Cardiac fibroblast (primary cell): Measurements from ENCODE around the gene UQCC3.

Experiments used
- DNase-seq, 2 donors: peaks; one replicate each; pipeline versions ENCODE4 v3.0.0 to v3.0.0-alpha.2; 2010; ENCODE audit warnings: low read depth in 2 of 2
- H3K4me3 ChIP-seq, 2 donors: replicated peaks in 1 of 2; 1 replicate in 1 of 2; 2 replicates in 1 of 2; pipeline ENCODE4 v1.5.1; 2011; ENCODE audit warnings: low read depth in 2 of 2, low read length in 2 of 2, mild to moderate bottlenecking in 2 of 2, moderate library complexity in 1 of 2
- CTCF ChIP-seq: IDR thresholded peaks from one replicate; pipeline ENCODE4 v1.5.1; 2011; ENCODE audit warnings: low read depth, mild to moderate bottlenecking, low read length, inconsistent platforms

Gene UQCC3

DNA sequence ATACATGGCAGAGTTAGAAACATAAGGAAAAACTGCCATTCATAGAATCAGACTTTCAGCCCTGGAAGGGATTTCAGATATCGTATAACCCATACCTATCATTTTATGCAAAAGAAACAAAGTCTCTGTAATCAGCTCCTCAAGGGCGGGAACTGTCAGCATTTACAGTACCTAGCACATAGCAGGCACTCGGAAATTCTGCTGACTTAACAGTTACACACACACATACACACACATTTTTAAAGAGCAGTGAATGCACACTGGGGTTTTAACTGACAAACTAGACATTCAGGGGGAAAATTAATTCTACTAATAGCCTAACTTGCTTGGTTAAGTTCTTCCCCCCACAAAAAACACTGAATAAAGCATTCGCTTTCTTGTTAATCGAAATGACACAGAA, 44.7 kb downstream of the UQCC3 start:
- no peak overlapping the region for H3K4me3 ChIP-seq
- TF ChIP-seq CTCF: no peak
- no peak for DNase-seq

DNA sequence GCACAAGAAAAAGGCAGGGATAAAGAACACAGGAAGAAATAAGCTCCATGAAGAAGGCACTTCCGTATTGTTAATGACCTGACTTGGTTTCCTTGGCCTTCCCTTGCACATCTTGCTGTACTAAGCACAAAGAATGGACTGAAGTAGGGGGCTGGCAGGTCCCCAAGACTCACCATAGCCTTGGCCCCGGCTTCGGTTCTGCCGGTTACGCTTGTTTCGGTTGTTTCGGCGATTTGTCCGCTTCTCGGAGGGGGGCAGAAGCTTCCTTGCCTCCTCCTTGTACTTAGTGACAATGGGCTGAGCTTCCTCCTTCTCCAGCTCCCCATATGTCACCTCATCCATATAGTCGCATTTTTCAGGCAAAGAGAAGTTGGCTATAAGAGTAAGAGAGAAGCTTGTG, 45.3 kb downstream of the UQCC3 start:
- DNase-seq: no peak
- H3K4me3 ChIP-seq: no peak overlapping the region
- no peak for TF ChIP-seq CTCF

DNA sequence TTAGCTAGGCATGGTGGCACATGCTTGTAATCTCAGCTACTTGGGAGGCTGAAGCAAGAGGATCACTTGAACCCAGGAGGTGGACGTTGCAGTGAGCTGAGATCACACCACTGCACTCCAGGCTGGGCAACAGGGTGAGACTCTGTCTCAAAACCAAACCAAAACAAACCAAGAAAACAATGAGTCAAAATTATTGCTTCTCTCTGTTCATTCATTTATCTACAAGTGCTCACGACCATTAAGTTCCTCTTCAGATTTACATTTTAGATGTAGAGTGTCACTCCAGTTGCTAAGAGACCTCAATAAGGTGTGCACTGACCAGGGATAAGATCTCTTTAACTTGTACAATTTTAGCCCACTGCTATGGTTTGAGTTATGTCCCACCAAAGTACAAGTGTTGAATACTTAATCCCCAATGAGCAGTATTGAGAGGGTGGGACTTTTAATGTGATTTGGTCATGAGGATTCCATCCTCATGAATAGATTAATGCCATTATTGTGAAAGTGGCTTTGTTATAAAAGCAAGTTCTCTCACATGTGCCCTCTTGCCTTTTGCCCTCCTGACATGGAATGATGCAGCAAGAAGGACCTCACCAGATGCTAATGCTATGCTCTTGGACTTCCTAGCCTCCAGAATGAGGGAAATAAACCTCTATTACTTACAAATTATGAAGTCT, 48.0 kb downstream of the UQCC3 start:
- no peak overlapping the region for H3K4me3 ChIP-seq
- no peak for DNase-seq
- TF ChIP-seq CTCF: no peak

DNA sequence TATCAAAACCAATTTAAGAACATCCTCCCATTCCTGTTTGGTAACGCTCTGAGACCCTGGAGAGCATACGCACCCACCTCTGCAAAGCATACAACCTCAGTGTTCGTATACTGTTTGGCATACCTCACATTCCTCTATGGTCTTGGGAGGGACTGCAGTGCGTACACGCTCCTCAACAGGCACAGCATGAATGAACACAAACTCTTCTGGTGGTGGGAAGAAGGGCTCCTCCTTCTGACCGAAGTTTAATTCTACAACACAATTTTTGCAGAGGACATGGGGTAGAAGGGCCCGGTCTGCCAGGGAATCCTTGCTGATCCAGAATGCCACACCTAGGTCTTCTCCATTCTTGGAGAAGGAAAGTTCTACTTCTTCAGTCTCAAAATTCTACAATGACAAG, 50.5 kb downstream of the UQCC3 start:
- DNase-seq: peak; percentile 44 to 55
- H3K4me3 ChIP-seq: no peak overlapping the region
- TF ChIP-seq CTCF: no peak
